HCT116 (cell line): Measurements from ENCODE around the gene TTC16.

Experiments
- EZH2phosphoT487 ChIP-seq: fragments of 200-600 bp; IDR thresholded peaks from 2 replicates; pipeline ENCODE4 v1.6.1; 2018; ENCODE audit warnings: antibody characterized with exemption, borderline replicate concordance
- POLR2AphosphoS5 ChIP-seq: IDR thresholded peaks from 2 replicates; pipeline ENCODE4 v1.6.1; 2011; ENCODE audit warnings: mild to moderate bottlenecking, low read depth, low read length, moderate library complexity
- RAD21 ChIP-seq: IDR thresholded peaks from 2 replicates; pipeline ENCODE4 v1.6.1; 2012; ENCODE audit warnings: low read depth, mild to moderate bottlenecking
- TF ChIP-seq, protein P1 (sequence below), 3 experiments: fragments of 200-600 bp in 1 of 3; sonication (generic) in 1 of 3; IDR thresholded peaks in 2 of 3; conservative IDR thresholded peaks in 1 of 3; 2 replicates each; pipeline ENCODE4 v1.5.1; 2012 to 2017; ENCODE audit warnings: low read depth in 2 of 3, low read length in 2 of 3, antibody characterized with exemption in 1 of 3, borderline replicate concordance in 1 of 3, control low read depth in 1 of 3, mild to moderate bottlenecking in 1 of 3, mixed read lengths in 1 of 3, mixed run types in 1 of 3, moderate library complexity in 1 of 3; ENCODE audit not compliant: insufficient read depth in 1 of 3

DNA sequence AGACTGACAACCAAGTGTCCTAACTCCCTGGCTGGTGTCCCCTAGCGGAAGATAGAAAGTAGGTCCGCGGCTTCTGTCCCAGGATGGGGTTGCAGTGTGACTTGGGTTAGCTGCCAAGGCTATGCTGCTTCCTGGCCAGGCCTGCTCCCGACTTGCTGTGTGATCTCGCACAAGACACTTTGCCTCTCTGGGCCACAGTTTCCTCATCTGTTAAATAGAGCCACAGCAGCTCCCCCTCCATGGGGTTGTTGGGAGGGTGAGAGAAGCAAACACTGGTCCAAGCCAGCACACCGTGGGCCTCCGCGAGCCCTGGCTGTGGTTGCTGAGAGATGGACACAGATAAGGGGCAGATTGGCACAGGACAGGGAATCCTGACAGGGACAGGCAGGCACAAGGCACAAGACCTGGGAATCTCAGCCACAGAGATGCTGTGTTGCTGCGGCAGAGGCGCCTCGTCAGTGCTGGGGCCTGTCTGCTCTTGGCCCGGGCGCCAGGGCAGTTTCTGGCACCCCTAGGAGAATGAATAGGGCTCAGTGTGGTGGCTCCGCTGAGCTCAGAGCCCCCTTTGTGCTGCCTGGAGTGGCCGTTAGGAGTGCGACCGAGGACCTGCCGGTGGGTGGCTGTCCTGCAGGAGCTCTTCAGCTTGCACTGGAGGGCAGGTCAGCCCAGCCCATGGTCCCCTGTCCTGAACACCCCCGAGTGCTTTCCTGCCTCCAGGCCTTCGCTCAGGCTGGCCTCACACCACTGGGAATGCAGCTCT lies 64.4 kb downstream of the TTC16 start:
- TF ChIP-seq, protein P1, sequence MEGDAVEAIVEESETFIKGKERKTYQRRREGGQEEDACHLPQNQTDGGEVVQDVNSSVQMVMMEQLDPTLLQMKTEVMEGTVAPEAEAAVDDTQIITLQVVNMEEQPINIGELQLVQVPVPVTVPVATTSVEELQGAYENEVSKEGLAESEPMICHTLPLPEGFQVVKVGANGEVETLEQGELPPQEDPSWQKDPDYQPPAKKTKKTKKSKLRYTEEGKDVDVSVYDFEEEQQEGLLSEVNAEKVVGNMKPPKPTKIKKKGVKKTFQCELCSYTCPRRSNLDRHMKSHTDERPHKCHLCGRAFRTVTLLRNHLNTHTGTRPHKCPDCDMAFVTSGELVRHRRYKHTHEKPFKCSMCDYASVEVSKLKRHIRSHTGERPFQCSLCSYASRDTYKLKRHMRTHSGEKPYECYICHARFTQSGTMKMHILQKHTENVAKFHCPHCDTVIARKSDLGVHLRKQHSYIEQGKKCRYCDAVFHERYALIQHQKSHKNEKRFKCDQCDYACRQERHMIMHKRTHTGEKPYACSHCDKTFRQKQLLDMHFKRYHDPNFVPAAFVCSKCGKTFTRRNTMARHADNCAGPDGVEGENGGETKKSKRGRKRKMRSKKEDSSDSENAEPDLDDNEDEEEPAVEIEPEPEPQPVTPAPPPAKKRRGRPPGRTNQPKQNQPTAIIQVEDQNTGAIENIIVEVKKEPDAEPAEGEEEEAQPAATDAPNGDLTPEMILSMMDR (IDR thresholded peaks at IDR 0.05 in 2 of 3, conservative IDR thresholded peaks at IDR 0.05 in 1 of 3; ENCODE audit: borderline replicate concordance in 1 of 3, insufficient read depth in 1 of 3, low read depth in 2 of 3, low read length in 2 of 3) = no peak
- TF ChIP-seq POLR2AphosphoS5 = no peak
- TF ChIP-seq RAD21 = no peak
- no peak for TF ChIP-seq EZH2phosphoT487
